HEK293 (cell line): ENCODE data around the gene CFAP45.

Source experiments
- CTCF ChIA-PET: fragments of 350-600 bp; formaldehyde crosslinking; extraction: SDS; loops from one replicate; lab custom pipeline; 2021; ENCODE audit warnings: antibody characterized with exemption; lab: Yijun Ruan, JAX
- POLR2A ChIA-PET: fragments of 300-600 bp; formaldehyde crosslinking; extraction: SDS; loops from one replicate; lab custom pipeline; 2020; ENCODE audit warnings: antibody characterized with exemption, inconsistent platforms; lab: Yijun Ruan, JAX
- H3K27ac ChIP-seq: fragments of 200-500 bp; sonication (Bioruptor generic); 2 replicates; pipeline ENCODE4 v1.5.1; 2014; ENCODE audit warnings: low read depth, low read length, control low read depth, inconsistent platforms; ENCODE audit errors: extremely low read depth
- H3K36me3 ChIP-seq, 2 experiments: fragments of 200-500 bp in 1 of 2; sonication (Bioruptor generic) in 1 of 2; 1 replicate in 1 of 2; 2 replicates in 1 of 2; pipeline ENCODE4 v1.5.1; 2014 to 2017; ENCODE audit warnings: inconsistent platforms in 2 of 2, low read length in 2 of 2; ENCODE audit not compliant: control insufficient read depth in 2 of 2, insufficient read depth in 1 of 2
- H3K4me1 ChIP-seq: fragments of 200-500 bp; sonication (Bioruptor generic); 2 replicates; pipeline ENCODE4 v1.5.1; 2014; ENCODE audit warnings: mild to moderate bottlenecking, low read length, inconsistent platforms; ENCODE audit not compliant: control insufficient read depth, insufficient read depth
- H3K4me3 ChIP-seq: 2 replicates; pipeline ENCODE4 v1.5.1; 2011; ENCODE audit warnings: low read depth, mild to moderate bottlenecking, control low read depth, low read length, moderate library complexity
- H3K9me3 ChIP-seq: fragments of 200-500 bp; sonication (Bioruptor generic); 2 replicates; pipeline ENCODE4 v1.5.1; 2014; ENCODE audit warnings: low read depth, low read length, inconsistent platforms; ENCODE audit not compliant: control insufficient read depth, insufficient read depth
- BCL11B ChIP-seq: fragments of 450-650 bp; formaldehyde crosslinking; IDR thresholded peaks from 2 replicates; pipeline ENCODE4 v1.5.1; 2016; ENCODE audit warnings: low read depth, missing biosample characterization, missing genetic modification characterization
- BCL6B ChIP-seq: fragments of 450-650 bp; formaldehyde crosslinking; IDR thresholded peaks from 2 replicates; pipeline ENCODE4 v1.5.1; 2017; ENCODE audit warnings: missing biosample characterization, missing genetic modification characterization
- PRDM6 ChIP-seq: fragments of 450-650 bp; formaldehyde crosslinking; IDR thresholded peaks from 2 replicates; pipeline ENCODE4 v1.5.1; 2017; ENCODE audit warnings: missing biosample characterization, missing genetic modification characterization
- ZFHX2 ChIP-seq: fragments of 450-650 bp; formaldehyde crosslinking; conservative IDR thresholded peaks from 2 replicates; pipeline ENCODE4 v1.5.1; 2016; ENCODE audit warnings: missing biosample characterization, missing genetic modification characterization
- ZIC2 ChIP-seq: fragments of 450-650 bp; formaldehyde crosslinking; IDR thresholded peaks from 2 replicates; pipeline ENCODE4 v1.5.1; 2016; ENCODE audit warnings: missing biosample characterization, missing genetic modification characterization
- ZNF18 ChIP-seq: fragments of 450-650 bp; formaldehyde crosslinking; IDR thresholded peaks from 2 replicates; pipeline ENCODE4 v1.5.1; 2016; ENCODE audit warnings: missing biosample characterization, missing genetic modification characterization
- ZNF26 ChIP-seq: fragments of 450-650 bp; formaldehyde crosslinking; IDR thresholded peaks from 2 replicates; pipeline ENCODE4 v1.5.1; 2016; ENCODE audit warnings: missing biosample characterization, missing genetic modification characterization
- ZNF280D ChIP-seq: fragments of 450-650 bp; formaldehyde crosslinking; IDR thresholded peaks from 2 replicates; pipeline ENCODE4 v1.5.1; 2016; ENCODE audit warnings: missing biosample characterization, missing genetic modification characterization
- ZNF302 ChIP-seq: fragments of 450-650 bp; formaldehyde crosslinking; IDR thresholded peaks from 2 replicates; pipeline ENCODE4 v1.5.1; 2016; ENCODE audit warnings: missing biosample characterization, missing genetic modification characterization, low read depth
- ZNF416 ChIP-seq: fragments of 450-650 bp; formaldehyde crosslinking; IDR thresholded peaks from 2 replicates; pipeline ENCODE4 v1.5.1; 2016; ENCODE audit warnings: missing biosample characterization, missing genetic modification characterization
- ZNF449 ChIP-seq: fragments of 450-650 bp; formaldehyde crosslinking; IDR thresholded peaks from 2 replicates; pipeline ENCODE4 v1.5.1; 2017; ENCODE audit warnings: missing biosample characterization, mild to moderate bottlenecking, missing genetic modification characterization, moderate library complexity
- ZNF529 ChIP-seq: fragments of 450-650 bp; formaldehyde crosslinking; IDR thresholded peaks from 2 replicates; pipeline ENCODE4 v1.5.1; 2017; ENCODE audit warnings: missing genetic modification characterization, missing biosample characterization; ENCODE audit not compliant: insufficient replicate concordance
- ZNF544 ChIP-seq: fragments of 450-650 bp; formaldehyde crosslinking; IDR thresholded peaks from 2 replicates; pipeline ENCODE4 v1.5.0; 2017; ENCODE audit warnings: missing biosample characterization, missing genetic modification characterization
- ZNF621 ChIP-seq: fragments of 450-650 bp; formaldehyde crosslinking; IDR thresholded peaks from 2 replicates; pipeline ENCODE4 v1.5.1; 2017; ENCODE audit warnings: missing biosample characterization, missing genetic modification characterization
- ZNF692 ChIP-seq: fragments of 450-650 bp; formaldehyde crosslinking; IDR thresholded peaks from 2 replicates; pipeline ENCODE4 v1.5.1; 2016; ENCODE audit warnings: missing biosample characterization, missing genetic modification characterization
- ZNF701 ChIP-seq: fragments of 450-650 bp; formaldehyde crosslinking; IDR thresholded peaks from 2 replicates; pipeline ENCODE4 v1.5.1; 2016; ENCODE audit warnings: missing biosample characterization, missing genetic modification characterization
- ZNF843 ChIP-seq: fragments of 450-650 bp; formaldehyde crosslinking; IDR thresholded peaks from 2 replicates; pipeline ENCODE4 v1.5.1; 2016; ENCODE audit warnings: missing biosample characterization, missing genetic modification characterization
- ZSCAN5A ChIP-seq: fragments of 450-650 bp; formaldehyde crosslinking; IDR thresholded peaks from 2 replicates; pipeline ENCODE4 v1.5.1; 2016; ENCODE audit warnings: missing biosample characterization, missing genetic modification characterization

Gene CFAP45

GRCh38 chr1:159895286-159895685, 4.7 kb downstream of the CFAP45 start:
- no peak for TF ChIP-seq ZNF26 (tag by site-specific recombination)
- no peak for TF ChIP-seq ZNF302 (tag by site-specific recombination)
- TF ChIP-seq ZNF529 (tag by site-specific recombination), result no peak
- no peak for TF ChIP-seq ZSCAN5A
- no peak for TF ChIP-seq ZNF449 (tag by site-specific recombination)
- no peak for TF ChIP-seq ZNF280D (tag by site-specific recombination)
- TF ChIP-seq ZNF544 (tag by site-specific recombination), result no peak
- TF ChIP-seq ZNF701, result no peak
- TF ChIP-seq ZNF416 (tag by site-specific recombination), result no peak
- no peak for TF ChIP-seq PRDM6 (tag by site-specific recombination)
- no peak for TF ChIP-seq ZFHX2
- no peak for TF ChIP-seq BCL11B (tag by site-specific recombination)
- Histone ChIP-seq H3K4me1 (no peaks in the 10 kb centered on the region), H3K36me3 (no peaks in the 10 kb centered on the region), H3K4me3 (no peak overlapping the region), H3K27ac (no peak overlapping the region), H3K9me3 (no peaks in the 10 kb centered on the region)
- CTCF ChIA-PET, result interaction anchor here (0.8 to 13.2 kb wide), 9 partner anchors 21 to 184 kb away, joined by 3 to 415 read pairs (median 4); partner anchors contain the start of genes FCRL6 and TAGLN2
- POLR2A ChIA-PET, result interaction anchor here (0.6 to 1.7 kb wide), 2 partner anchors 10 to 28 kb away, joined by 3 to 6 read pairs; no protein-coding TSS in a partner anchor

GRCh38 chr1:159892944-159893343, 7.0 kb downstream of the CFAP45 start:
- H3K4me3 ChIP-seq, result no peak overlapping the region
- no peaks in the 10 kb centered on the region for H3K4me1 ChIP-seq
- POLR2A ChIA-PET, result interaction anchor here (1.1 to 2.2 kb wide), 4 partner anchors 23 to 115 kb away, joined by 3 to 14 read pairs (median 4); partner anchors contain the start of gene TAGLN2
- CTCF ChIA-PET, result interaction anchor here (0.5 to 13.2 kb wide), 45 partner anchors 8 to 761 kb away, joined by 3 to 415 read pairs (median 4); partner anchors contain the start of genes CFAP45, FCRL6 and TAGLN2
- H3K36me3 ChIP-seq, result no peaks in the 10 kb centered on the region
- no peak overlapping the region for H3K27ac ChIP-seq
- no peaks in the 10 kb centered on the region for H3K9me3 ChIP-seq
- TF ChIP-seq ZNF449 (tag by site-specific recombination), result no peak
- no peak for TF ChIP-seq ZNF692
- TF ChIP-seq ZNF843 (tag by site-specific recombination), result no peak
- no peak for TF ChIP-seq ZIC2
- TF ChIP-seq BCL6B (tag by site-specific recombination), result no peak
- no peak for TF ChIP-seq ZNF18 (tag by site-specific recombination)
- no peak for TF ChIP-seq ZNF621
